Suppressor macrophage treated with lipopolysaccharide for 1 hour (primary cell): Measurements from ENCODE around the gene FSCN2.
"Not testable (repeated sequence)": the region's sequence is repeated elsewhere in the genome, so short reads cannot be mapped to it uniquely, and the experiment has no call there.

ENCODE experiments used
- DNase-seq, 3 donors: peaks; one replicate each; pipeline ENCODE4 v3.0.0-alpha.2; 2020 to 2022

Gene FSCN2

DNA sequence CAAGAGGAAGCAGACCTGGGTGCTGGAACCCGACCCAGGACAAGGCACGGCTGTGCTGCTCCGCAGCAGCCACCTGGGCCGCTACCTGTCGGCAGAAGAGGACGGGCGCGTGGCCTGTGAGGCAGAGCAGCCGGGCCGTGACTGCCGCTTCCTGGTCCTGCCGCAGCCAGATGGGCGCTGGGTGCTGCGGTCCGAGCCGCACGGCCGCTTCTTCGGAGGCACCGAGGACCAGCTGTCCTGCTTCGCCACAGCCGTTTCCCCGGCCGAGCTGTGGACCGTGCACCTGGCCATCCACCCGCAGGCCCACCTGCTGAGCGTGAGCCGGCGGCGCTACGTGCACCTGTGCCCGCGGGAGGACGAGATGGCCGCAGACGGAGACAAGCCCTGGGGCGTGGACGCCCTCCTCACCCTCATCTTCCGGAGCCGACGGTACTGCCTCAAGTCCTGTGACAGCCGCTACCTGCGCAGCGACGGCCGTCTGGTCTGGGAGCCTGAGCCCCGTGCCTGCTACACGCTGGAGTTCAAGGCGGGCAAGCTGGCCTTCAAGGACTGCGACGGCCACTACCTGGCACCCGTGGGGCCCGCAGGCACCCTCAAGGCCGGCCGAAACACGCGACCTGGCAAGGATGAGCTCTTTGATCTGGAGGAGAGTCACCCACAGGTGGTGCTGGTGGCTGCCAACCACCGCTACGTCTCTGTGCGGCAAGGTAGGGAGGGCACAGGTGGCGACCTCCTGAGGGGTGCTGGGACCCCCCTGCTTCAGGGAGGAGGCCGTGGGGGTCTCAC, 667 bp downstream of the FSCN2 start:
- no peak for DNase-seq

DNA sequence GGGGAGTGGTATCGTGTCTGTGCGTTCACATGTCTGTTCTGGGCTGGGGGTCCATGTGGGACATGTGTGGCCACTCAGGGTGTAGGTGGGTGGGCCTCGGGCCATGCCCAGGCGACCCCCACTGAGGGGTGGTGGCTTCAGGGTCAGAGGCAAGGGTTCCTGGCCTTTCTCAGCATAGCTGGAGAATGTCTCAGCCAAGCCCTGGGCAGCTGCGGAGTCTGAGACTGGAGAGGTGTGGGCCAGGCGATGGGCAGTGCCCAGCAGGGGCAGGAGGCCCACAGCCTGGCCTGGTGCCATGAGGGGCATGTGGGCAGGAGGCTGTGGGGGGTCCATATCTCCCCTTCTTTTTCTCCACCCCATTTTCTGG, 1.2 kb downstream of the FSCN2 start:
- DNase-seq = no peak

- DNase-seq = not testable (repeated sequence)
Observed at GRCh38 chr17:81531013-81531412, 2.8 kb downstream of the FSCN2 start.

GRCh38 chr17:81531998-81532404, 3.8 kb downstream of the FSCN2 start:
- not testable (repeated sequence) for DNase-seq

DNA sequence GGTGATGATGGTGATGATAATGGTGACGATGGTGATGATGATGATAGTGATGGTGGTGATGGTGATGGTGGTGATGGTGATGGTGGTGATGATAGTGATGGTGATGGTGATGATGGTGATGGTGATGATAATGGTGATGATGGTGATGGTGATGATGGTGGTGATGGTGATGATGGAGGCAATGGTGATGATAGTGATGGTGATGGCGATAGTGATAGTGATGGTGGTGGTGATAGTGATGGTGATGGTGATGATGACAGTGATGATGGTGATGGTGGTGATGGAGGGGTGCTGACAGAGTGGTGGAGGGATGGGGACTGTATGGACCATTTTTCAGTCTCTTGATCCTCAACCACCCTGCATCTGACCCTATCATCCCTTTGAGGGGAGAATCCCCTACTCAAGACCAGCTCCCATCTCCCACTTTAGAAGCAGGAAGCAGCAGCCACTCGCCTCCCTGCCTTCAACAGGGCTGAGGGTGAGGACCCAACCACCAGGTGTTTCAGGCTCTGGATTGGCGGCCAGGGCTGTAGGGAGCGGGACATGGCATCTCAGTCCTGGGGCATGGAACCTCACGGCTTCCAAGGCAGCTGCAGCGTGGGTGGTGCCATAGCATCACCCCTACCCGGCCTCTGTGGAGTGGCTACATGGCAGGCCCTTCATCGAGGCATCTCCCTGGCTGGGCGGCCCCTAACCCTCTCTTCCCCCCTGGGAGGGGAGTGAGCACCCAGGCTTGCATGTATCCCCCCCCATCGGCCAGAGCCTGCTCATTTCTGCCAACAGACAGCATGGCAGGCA, 4.5 kb downstream of the FSCN2 start:
- no peak for DNase-seq

GRCh38 chr17:81533339-81534141, 5.4 kb downstream of the FSCN2 start:
- DNase-seq = no peak

GRCh38 chr17:81534157-81535006, 6.2 kb downstream of the FSCN2 start:
- DNase-seq = no peak

DNA sequence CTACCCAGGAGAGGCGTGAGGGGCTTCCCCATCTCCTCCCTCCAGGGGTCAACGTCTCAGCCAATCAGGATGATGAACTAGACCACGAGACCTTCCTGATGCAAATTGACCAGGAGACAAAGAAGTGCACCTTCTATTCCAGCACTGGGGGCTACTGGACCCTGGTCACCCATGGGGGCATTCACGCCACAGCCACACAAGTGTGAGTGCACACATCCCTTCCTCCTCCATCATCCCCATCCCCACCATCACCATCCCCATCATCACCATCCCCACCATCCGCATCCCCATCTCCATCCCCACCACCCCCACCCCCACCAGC, 6.8 kb downstream of the FSCN2 start:
- no peak for DNase-seq

- DNase-seq = no peak
Observed at GRCh38 chr17:81535480-81536298, 7.5 kb downstream of the FSCN2 start.

DNA sequence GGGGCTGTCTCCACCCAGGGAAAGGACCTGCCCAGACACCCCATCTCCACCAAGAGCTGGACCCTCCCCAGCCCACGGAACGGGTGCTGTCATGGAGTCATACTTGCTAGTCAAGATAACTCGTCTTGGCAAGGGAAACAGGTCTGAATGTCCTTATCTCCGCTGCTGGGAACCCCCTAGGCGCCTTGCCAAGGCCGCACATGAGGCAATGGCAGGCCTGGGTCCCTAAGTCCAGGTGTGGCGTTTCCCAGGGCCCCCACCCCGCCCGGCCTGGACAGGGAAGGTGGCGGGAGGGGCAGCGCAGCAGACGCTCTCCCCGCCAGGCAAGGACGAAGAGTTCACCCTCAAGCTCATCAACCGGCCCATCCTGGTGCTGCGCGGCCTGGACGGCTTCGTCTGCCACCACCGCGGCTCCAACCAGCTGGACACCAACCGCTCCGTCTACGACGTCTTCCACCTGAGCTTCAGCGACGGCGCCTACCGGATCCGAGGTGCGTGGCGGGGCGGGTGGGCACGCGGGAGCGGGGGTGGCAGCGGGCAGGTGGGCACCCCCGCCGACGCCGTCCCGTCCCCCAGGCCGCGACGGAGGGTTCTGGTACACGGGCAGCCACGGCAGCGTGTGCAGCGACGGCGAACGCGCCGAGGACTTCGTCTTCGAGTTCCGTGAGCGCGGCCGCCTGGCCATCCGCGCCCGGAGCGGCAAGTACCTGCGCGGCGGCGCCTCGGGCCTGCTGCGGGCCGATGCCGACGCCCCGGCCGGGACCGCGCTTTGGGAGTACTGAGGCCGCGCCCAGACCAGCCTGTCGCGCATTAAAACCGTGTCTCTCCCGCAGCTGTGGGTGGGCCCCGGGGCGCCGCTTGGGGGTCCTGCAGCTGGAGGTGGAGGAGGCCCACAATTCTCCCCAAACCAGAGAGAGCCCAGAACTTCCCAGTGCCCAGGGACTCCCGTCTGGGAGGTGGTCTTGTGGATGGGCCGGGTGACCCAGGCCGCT, 8.4 kb downstream of the FSCN2 start:
- no peak for DNase-seq

DNA sequence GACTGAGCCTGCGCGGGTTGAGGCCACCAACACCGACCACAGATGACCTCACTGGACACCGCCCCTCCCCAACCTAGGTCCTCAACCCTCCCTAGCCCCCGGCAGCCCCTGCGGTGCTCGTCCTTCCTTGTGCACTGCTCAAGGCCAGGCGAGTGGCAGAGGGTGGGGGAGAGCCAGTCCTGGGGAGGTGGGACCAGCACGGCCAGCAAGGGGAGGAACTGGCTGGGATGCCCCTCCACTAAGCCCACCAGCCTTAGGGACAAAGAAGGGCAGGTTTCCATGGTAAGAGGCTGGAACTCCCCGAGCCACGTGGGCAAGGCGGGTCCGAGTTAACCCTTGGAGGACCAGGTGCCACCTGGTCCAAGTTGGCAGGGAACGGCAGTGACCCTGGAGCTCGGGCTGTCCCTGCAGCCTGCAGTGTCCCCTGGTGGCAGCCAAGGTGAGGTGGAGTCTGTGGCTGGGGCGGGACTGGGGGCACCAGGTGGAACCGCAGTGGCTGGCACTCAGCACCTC, 9.2 kb downstream of the FSCN2 start:
- peak in 1 of 3 donors; percentile 48 for DNase-seq

- no peak for DNase-seq
Observed at GRCh38 chr17:81537856-81538555, 9.8 kb downstream of the FSCN2 start.

GRCh38 chr17:81538651-81539570, 10.7 kb downstream of the FSCN2 start:
- no peak for DNase-seq

DNA sequence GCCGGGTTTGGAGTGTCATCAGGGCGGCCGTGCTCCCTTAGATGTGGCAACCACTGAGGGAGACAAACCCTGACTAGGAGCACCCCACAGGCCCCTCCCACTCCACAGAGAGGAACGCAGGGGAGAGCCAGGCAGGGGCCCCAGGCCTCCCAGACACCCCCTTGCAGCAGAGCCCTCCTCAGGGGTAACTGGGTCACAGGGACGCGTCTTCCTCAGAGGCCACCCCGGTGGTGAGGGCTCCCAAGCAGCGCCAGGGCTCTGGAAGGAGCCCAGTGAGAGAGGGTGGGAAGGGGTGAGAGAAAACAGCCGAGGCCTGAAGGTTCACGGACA, 11.4 kb downstream of the FSCN2 start:
- no peak for DNase-seq

- no peak for DNase-seq
Observed at GRCh38 chr17:81539961-81540675, 11.9 kb downstream of the FSCN2 start.

- DNase-seq = no peak
Observed at GRCh38 chr17:81540676-81541027, 12.5 kb downstream of the FSCN2 start.

DNA sequence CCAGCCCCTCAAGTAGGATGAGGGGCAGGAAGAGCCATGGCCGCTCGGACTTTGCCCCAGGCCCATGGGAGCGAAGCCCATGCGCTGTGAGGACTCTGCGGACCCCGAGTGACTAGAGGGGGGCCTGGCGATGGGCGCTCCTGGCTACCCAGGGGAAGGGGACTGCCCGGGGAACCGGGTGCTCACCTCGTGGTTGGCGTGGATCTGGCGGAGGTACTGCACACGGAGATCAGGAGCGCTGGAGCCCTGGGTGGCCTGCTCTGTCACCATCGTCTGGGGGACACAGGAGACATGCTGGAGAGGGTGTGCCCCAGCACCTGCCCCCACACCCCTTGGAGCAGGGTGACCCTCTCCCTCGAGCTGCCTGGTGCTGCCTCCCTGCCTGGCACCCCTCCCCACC, 12.9 kb downstream of the FSCN2 start:
- DNase-seq = no peak
